SK-N-SH treated with all-trans-retinoic acid at 6 μM for 48 hours (cell line): ENCODE data around the gene RPS19BP1.

Experiments
- ATAC-seq: fragments of 200-7000 bp; cut with Tn5 transposase; 3 replicates; pipeline ENCODE4 v1.9.1; 2020; ENCODE audit warnings: mild to moderate bottlenecking, moderate library complexity
- BACH2 ChIP-seq: fragments of 250-450 bp; sonication (Bioruptor Pico); IDR thresholded peaks from 2 replicates; pipeline ENCODE4 v1.9.0; 2021; ENCODE audit warnings: mild to moderate bottlenecking, borderline replicate concordance
- GLIS3 ChIP-seq: fragments of 250-450 bp; sonication (Bioruptor Pico); IDR thresholded peaks from 2 replicates; pipeline ENCODE4 v1.5.0; 2020; ENCODE audit warnings: mild to moderate bottlenecking, moderate library complexity
- OSR1 ChIP-seq: fragments of 250-450 bp; sonication (Bioruptor Pico); IDR thresholded peaks from 2 replicates; pipeline ENCODE4 v1.8.0; 2022; ENCODE audit warnings: moderate library complexity, mild to moderate bottlenecking, inconsistent platforms
- RARB ChIP-seq: fragments of 250-450 bp; sonication (Bioruptor Pico); IDR thresholded peaks from 2 replicates; pipeline ENCODE4 v1.8.0; 2021; ENCODE audit warnings: mild to moderate bottlenecking, moderate library complexity
- SNAI2 ChIP-seq: fragments of 250-450 bp; sonication (Bioruptor Pico); IDR thresholded peaks from 2 replicates; pipeline ENCODE4 v1.5.0; 2020; ENCODE audit warnings: mild to moderate bottlenecking, moderate library complexity
- TCF4 ChIP-seq: fragments of 250-450 bp; sonication (Bioruptor Pico); IDR thresholded peaks from 2 replicates; pipeline ENCODE4 v1.8.0; 2021; ENCODE audit warnings: mild to moderate bottlenecking, moderate library complexity, borderline replicate concordance
- TOX ChIP-seq: fragments of 250-450 bp; sonication (Bioruptor Pico); IDR thresholded peaks from 2 replicates; pipeline ENCODE4 v1.8.0; 2021; ENCODE audit warnings: mild to moderate bottlenecking, moderate library complexity, borderline replicate concordance
- ZNF565 ChIP-seq: fragments of 450-650 bp; formaldehyde crosslinking; conservative IDR thresholded peaks from 2 replicates; pipeline ENCODE4 v1.5.0; 2020; ENCODE audit warnings: low read depth, mild to moderate bottlenecking, moderate library complexity
- TF ChIP-seq, protein P1 (sequence below): fragments of 250-450 bp; sonication (Bioruptor Pico); IDR thresholded peaks from 2 replicates; pipeline ENCODE4 v1.8.0; 2020; ENCODE audit warnings: mild to moderate bottlenecking, moderate library complexity, borderline replicate concordance
- TF ChIP-seq, protein P2 (sequence below): fragments of 250-450 bp; sonication (Bioruptor Pico); IDR thresholded peaks from 2 replicates; pipeline ENCODE4 v1.5.0; 2020; ENCODE audit warnings: mild to moderate bottlenecking, moderate library complexity

RPS19BP1 gene

DNA sequence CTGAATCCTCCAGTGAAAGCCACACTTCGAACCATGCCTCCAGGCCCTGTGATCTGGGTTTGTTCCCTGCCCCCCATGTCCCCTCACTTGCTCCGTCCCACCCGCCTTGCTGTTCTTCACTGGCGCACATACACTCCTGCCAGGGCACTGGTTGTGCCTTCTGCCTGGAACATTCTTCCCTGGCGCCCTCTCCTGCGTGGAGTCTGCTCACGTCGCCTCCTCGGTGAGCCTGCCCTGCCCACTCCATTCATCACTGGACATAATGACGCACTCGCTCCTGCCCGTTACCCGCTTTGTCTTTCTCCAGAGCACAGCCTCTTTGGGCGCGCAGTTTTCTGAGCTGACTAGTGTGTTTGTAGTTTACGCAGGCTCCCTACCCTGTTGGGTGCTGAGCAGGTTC, 51.5 kb downstream of the RPS19BP1 start (continued):
- TF ChIP-seq, protein P1, sequence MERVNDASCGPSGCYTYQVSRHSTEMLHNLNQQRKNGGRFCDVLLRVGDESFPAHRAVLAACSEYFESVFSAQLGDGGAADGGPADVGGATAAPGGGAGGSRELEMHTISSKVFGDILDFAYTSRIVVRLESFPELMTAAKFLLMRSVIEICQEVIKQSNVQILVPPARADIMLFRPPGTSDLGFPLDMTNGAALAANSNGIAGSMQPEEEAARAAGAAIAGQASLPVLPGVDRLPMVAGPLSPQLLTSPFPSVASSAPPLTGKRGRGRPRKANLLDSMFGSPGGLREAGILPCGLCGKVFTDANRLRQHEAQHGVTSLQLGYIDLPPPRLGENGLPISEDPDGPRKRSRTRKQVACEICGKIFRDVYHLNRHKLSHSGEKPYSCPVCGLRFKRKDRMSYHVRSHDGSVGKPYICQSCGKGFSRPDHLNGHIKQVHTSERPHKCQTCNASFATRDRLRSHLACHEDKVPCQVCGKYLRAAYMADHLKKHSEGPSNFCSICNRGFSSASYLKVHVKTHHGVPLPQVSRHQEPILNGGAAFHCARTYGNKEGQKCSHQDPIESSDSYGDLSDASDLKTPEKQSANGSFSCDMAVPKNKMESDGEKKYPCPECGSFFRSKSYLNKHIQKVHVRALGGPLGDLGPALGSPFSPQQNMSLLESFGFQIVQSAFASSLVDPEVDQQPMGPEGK (CRISPR knock-in tag), result no peak
- TF ChIP-seq ZNF565 (CRISPR knock-in tag) (no peak), RARB (CRISPR knock-in tag) (no peak), TCF4 (CRISPR knock-in tag) (no peak), BACH2 (CRISPR knock-in tag) (no peak), GLIS3 (CRISPR knock-in tag) (no peak)

DNA sequence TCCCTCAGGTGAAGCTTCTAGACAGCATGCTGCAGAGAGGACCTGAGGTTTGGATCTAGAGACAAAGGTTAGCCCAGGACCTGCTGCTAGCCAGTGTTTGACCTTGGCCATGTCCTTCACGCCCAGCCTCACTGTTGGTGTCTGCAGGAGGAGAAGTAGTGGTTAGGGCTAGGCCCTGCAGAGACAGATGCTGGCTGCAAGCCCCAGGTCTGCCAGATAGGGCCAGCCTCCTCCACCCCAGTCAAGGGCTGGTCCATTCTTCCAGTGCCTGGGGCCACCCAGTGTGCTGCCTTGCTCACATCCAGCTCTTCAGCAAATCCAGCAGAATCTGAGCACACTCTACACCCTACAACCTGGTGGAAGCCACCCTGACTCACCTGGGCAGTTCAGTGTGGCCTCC, 52.0 kb downstream of the RPS19BP1 start:
- ATAC-seq, result no peak
- no peak for TF ChIP-seq TCF4 (CRISPR knock-in tag)
- TF ChIP-seq, all 23 proteins: peak for 0

DNA sequence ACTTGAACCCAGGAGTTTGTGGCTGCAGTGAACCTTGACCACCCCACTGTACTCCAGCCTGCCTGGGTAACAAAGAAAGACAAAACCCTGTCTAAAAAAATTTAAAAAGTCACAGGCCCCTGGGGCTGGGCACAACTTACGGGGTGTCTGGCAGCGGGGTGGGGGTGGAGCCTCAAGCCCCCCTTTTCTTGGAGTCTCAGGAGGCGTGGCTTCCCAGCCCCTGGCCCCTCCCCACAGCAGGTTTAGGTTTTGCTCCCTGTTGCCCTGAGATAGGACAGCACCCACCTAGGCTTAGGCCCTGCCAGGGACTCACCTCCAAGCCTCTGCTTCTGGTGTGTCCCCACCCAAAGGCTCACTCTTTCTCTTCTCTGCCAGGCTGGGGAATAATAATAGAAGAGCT, 53.3 kb downstream of the RPS19BP1 start:
- TF ChIP-seq SNAI2 (no peak), RARB (CRISPR knock-in tag) (no peak), ZNF565 (CRISPR knock-in tag) (no peak), OSR1 (no peak), TOX (CRISPR knock-in tag) (no peak)
- TF ChIP-seq, protein P2, sequence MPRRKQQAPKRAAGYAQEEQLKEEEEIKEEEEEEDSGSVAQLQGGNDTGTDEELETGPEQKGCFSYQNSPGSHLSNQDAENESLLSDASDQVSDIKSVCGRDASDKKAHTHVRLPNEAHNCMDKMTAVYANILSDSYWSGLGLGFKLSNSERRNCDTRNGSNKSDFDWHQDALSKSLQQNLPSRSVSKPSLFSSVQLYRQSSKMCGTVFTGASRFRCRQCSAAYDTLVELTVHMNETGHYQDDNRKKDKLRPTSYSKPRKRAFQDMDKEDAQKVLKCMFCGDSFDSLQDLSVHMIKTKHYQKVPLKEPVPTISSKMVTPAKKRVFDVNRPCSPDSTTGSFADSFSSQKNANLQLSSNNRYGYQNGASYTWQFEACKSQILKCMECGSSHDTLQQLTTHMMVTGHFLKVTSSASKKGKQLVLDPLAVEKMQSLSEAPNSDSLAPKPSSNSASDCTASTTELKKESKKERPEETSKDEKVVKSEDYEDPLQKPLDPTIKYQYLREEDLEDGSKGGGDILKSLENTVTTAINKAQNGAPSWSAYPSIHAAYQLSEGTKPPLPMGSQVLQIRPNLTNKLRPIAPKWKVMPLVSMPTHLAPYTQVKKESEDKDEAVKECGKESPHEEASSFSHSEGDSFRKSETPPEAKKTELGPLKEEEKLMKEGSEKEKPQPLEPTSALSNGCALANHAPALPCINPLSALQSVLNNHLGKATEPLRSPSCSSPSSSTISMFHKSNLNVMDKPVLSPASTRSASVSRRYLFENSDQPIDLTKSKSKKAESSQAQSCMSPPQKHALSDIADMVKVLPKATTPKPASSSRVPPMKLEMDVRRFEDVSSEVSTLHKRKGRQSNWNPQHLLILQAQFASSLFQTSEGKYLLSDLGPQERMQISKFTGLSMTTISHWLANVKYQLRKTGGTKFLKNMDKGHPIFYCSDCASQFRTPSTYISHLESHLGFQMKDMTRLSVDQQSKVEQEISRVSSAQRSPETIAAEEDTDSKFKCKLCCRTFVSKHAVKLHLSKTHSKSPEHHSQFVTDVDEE (CRISPR knock-in tag), result no peak
- ATAC-seq, result no peak
